Epithelial cell of proximal tubule (primary cell): ENCODE data around the gene KHNYN. TPM values are rescaled to one million over a fixed set of nuclear protein-coding genes. Genes with fewer than 3 reads are reported as not detected.

Experiments used
- DNase-seq: peaks from one replicate; pipeline ENCODE4 v3.0.0-alpha.2; 2011; ENCODE audit warnings: low read depth
- H3K4me3 ChIP-seq: 2 replicates; pipeline ENCODE4 v1.5.1; 2011; ENCODE audit warnings: low read depth, mild to moderate bottlenecking, low read length
- total RNA-seq: library from RNA; depleted of rRNA; stranded (reverse); fragments of >200 nt; gene quantifications from 2 replicates; pipeline ENCODE4 v1.2.3, GENCODE V29; 2015
- TF ChIP-seq, protein P1 (sequence below): conservative IDR thresholded peaks from 2 replicates; pipeline ENCODE4 v1.5.1; 2012; ENCODE audit warnings: low read depth, mild to moderate bottlenecking, low read length

Gene KHNYN
- total RNA-seq, 1 donor from 2014 or later = 41.6 TPM

DNA sequence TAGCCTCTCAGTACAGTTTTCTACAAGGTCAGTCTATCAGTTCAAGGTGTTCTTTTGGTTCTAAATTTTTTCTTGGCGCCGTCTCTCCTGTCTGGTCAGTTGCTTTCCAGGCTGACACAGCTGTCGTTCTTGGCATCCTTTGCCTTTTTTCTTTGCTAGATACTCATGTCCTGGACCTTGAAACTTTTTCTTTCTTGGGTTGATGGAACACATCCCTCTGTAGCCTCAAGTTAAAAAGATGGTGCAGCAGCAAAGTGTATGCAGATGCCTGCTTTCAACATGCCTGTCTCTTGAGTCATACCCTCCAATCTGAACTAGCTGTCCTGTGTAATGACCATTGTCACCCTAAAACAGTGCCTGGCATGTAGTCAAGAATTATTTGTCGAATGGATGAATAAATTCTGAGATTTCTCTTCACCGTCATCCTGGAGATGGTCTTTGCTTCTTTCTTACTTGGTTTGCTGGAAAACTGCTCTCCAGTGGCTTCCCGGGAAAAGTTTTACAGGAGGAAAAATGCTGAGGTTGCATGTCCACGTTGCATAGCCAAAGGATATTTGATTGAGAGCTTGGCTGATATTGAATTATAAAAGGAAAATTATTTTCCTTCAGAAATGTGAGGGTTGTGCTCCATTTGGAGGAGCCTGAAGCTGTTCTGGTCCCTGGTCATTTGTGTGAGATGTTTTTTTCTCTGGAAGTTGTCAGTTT is 26.3 kb upstream of the KHNYN start:
- TF ChIP-seq, protein P1, sequence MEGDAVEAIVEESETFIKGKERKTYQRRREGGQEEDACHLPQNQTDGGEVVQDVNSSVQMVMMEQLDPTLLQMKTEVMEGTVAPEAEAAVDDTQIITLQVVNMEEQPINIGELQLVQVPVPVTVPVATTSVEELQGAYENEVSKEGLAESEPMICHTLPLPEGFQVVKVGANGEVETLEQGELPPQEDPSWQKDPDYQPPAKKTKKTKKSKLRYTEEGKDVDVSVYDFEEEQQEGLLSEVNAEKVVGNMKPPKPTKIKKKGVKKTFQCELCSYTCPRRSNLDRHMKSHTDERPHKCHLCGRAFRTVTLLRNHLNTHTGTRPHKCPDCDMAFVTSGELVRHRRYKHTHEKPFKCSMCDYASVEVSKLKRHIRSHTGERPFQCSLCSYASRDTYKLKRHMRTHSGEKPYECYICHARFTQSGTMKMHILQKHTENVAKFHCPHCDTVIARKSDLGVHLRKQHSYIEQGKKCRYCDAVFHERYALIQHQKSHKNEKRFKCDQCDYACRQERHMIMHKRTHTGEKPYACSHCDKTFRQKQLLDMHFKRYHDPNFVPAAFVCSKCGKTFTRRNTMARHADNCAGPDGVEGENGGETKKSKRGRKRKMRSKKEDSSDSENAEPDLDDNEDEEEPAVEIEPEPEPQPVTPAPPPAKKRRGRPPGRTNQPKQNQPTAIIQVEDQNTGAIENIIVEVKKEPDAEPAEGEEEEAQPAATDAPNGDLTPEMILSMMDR = no peak
- DNase-seq = no peak
- H3K4me3 ChIP-seq = no peak overlapping the region

DNA sequence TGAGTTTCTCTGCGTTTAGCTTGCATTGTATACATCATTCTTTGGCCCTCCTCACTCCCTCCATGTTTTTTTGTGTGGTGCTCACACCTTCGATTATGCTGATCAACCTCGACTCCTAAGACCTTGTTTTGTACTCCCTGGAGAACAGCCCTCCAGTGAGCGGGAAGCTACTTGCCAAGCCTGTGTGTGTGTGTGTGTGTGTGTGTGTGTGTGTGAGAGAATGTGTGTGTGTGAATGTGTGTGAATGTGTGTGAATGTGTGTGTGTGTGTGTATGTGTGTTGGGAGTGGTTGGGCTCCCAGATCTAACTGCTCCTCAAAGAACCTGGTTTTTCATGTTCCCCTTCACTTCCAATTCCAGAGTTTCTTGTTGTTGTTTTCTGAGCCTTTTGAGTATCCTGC is 24.9 kb upstream of the KHNYN start:
- H3K4me3 ChIP-seq = no peak overlapping the region
- TF ChIP-seq, protein P1 = no peak
- no peak for DNase-seq

DNA sequence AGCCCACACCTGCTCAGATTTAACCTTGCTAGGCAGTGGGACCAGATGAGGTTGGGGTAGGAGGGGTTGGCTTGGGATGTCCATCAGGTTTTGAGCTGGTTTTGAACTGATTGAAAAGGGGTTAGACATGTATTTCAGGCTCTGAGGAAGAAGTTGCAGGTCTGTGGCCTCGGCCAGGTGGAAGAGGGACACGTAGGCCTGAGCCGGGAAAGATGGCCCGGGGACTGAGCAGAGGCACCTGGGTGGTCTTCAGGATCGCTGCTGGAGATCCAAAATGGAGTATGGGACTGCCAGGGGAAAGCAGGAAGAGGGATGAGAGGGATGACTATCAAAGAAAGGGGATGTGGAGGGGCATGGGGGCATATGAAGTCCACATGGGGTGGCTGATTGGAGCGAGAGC is 23.3 kb upstream of the KHNYN start:
- H3K4me3 ChIP-seq = no peak overlapping the region
- TF ChIP-seq, protein P1 = no peak
- DNase-seq = no peak

DNA sequence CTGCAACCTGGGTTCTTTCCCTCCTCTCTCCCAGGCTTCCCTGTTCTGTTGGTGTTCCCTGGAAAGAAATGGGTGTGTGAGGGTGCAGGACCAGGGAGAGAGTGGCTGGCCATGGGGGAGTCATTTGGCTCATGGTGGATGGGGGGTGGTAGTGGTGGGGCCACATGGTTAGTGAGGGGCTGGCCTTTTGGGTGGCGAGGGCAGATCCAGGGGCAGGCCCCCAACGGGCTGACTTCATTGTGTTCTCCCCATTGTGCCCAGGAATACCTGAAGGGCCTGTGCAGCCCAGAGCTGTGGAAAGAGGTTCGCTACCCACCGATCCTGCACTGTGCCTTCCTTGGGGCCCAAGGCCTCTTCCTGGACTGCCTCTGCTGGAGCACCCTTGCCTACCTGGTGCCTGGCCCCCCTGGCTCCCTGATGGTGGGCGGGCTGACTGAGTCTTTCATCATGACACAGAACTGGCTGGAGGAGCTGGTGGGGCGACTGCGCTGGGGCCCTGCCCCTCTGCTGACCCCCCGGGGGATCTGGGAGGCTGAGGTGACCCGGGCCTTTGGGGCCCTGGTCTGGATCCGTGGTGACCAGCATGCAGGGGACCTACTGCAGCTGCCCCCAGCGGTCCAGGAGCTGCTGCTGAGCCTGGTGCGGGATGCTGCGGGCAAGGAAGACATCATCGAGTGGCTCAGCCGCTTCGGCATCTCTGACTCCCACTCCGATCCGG is 22.0 kb upstream of the KHNYN start:
- no peak overlapping the region for H3K4me3 ChIP-seq
- TF ChIP-seq, protein P1 = no peak
- no peak for DNase-seq

DNA sequence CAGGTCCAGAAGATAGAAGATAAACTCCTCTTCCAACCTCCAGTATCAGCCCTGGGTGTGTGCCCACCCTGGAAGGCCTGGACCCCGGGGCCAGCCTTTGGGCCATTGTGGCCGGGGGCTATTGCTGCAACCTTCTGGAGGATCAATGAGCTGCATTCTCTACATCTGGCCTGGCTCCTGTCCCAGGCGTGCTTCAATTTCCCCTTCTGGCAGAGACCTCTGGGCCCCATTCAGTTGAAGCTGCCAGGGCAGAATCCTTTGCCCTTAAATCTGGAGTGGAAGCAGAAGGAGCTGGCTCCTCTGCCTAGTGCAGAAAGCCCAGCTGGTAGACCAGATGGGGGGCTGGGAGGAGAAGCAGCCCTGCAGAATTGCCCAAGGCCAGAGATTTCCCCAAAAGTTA is 21.0 kb upstream of the KHNYN start:
- no peak for DNase-seq
- no peak overlapping the region for H3K4me3 ChIP-seq
- TF ChIP-seq, protein P1 = no peak

DNA sequence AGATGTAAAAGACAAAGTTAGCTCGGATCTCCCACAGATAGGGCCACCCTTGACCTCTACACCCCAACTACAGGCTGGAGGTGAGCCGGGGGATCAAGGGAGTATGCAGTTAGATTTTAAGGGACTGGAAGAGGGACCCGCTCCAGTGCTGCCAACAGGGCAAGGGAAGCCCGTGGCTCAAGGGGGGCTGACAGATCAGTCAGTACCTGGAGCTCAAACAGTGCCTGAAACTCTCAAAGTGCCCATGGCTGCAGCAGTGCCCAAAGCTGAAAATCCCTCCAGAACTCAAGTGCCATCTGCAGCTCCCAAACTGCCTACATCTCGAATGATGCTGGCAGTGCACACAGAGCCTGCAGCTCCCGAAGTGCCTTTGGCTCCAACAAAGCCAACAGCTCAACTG is 20.6 kb upstream of the KHNYN start:
- DNase-seq = no peak
- TF ChIP-seq, protein P1 = no peak
- no peak overlapping the region for H3K4me3 ChIP-seq
